SK-N-SH treated with all-trans-retinoic acid at 6 μM for 48 hours (cell line): ENCODE data around the gene FAM24A.
A peak's percentile ranks its signal among the peaks of the same experiment; 100 is the strongest.

ENCODE experiments used
- ATAC-seq: fragments of 200-7000 bp; cut with Tn5 transposase; 3 replicates; pipeline ENCODE4 v1.9.1; 2020; ENCODE audit warnings: mild to moderate bottlenecking, moderate library complexity
- ARNTL ChIP-seq: fragments of 450-650 bp; formaldehyde crosslinking; IDR thresholded peaks from 2 replicates; pipeline ENCODE4 v1.5.0; 2020; ENCODE audit warnings: low read depth, mild to moderate bottlenecking, moderate library complexity, borderline replicate concordance
- CSDC2 ChIP-seq: fragments of 250-450 bp; sonication (Bioruptor Pico); IDR thresholded peaks from 2 replicates; pipeline ENCODE4 v1.5.0; 2020; ENCODE audit warnings: mild to moderate bottlenecking, moderate library complexity
- ESRRG ChIP-seq: fragments of 250-450 bp; sonication (Bioruptor Pico); IDR thresholded peaks from 2 replicates; pipeline ENCODE4 v1.6.1; 2021; ENCODE audit warnings: mild to moderate bottlenecking
- GLIS3 ChIP-seq: fragments of 250-450 bp; sonication (Bioruptor Pico); IDR thresholded peaks from 2 replicates; pipeline ENCODE4 v1.5.0; 2020; ENCODE audit warnings: mild to moderate bottlenecking, moderate library complexity
- ISL1 ChIP-seq: fragments of 250-450 bp; sonication (Bioruptor Pico); IDR thresholded peaks from 2 replicates; pipeline ENCODE4 v2.1.2; 2022; ENCODE audit warnings: mild to moderate bottlenecking, moderate library complexity
- OSR1 ChIP-seq: fragments of 250-450 bp; sonication (Bioruptor Pico); IDR thresholded peaks from 2 replicates; pipeline ENCODE4 v1.8.0; 2022; ENCODE audit warnings: moderate library complexity, mild to moderate bottlenecking, inconsistent platforms
- RARB ChIP-seq: fragments of 250-450 bp; sonication (Bioruptor Pico); IDR thresholded peaks from 2 replicates; pipeline ENCODE4 v1.8.0; 2021; ENCODE audit warnings: mild to moderate bottlenecking, moderate library complexity
- SNAI2 ChIP-seq: fragments of 250-450 bp; sonication (Bioruptor Pico); IDR thresholded peaks from 2 replicates; pipeline ENCODE4 v1.5.0; 2020; ENCODE audit warnings: mild to moderate bottlenecking, moderate library complexity
- TOX ChIP-seq: fragments of 250-450 bp; sonication (Bioruptor Pico); IDR thresholded peaks from 2 replicates; pipeline ENCODE4 v1.8.0; 2021; ENCODE audit warnings: mild to moderate bottlenecking, moderate library complexity, borderline replicate concordance
- ZFP3 ChIP-seq: fragments of 250-450 bp; sonication (Bioruptor Pico); IDR thresholded peaks from 2 replicates; pipeline ENCODE4 v1.5.0; 2020; ENCODE audit warnings: mild to moderate bottlenecking, moderate library complexity
- ZFP30 ChIP-seq: fragments of 450-650 bp; formaldehyde crosslinking; IDR thresholded peaks from 2 replicates; pipeline ENCODE4 v1.5.0; 2022; ENCODE audit warnings: mild to moderate bottlenecking, moderate library complexity
- ZNF565 ChIP-seq: fragments of 450-650 bp; formaldehyde crosslinking; conservative IDR thresholded peaks from 2 replicates; pipeline ENCODE4 v1.5.0; 2020; ENCODE audit warnings: low read depth, mild to moderate bottlenecking, moderate library complexity
- ZNF8 ChIP-seq: fragments of 450-650 bp; formaldehyde crosslinking; IDR thresholded peaks from 2 replicates; pipeline ENCODE4 v1.5.0; 2020; ENCODE audit warnings: mild to moderate bottlenecking, moderate library complexity
- TF ChIP-seq, protein P1 (sequence below): fragments of 250-450 bp; sonication (Bioruptor Pico); IDR thresholded peaks from 2 replicates; pipeline ENCODE4 v1.5.1; 2020; ENCODE audit warnings: low read depth, mild to moderate bottlenecking, moderate library complexity
- TF ChIP-seq, protein P2 (sequence below): fragments of 250-450 bp; sonication (Bioruptor Pico); IDR thresholded peaks from 2 replicates; pipeline ENCODE4 v1.5.1; 2021; ENCODE audit warnings: mild to moderate bottlenecking, moderate library complexity
- TF ChIP-seq, protein P3 (sequence below): fragments of 250-450 bp; sonication (Bioruptor Pico); IDR thresholded peaks from 2 replicates; pipeline ENCODE4 v1.5.0; 2020; ENCODE audit warnings: mild to moderate bottlenecking, moderate library complexity
- TF ChIP-seq, protein P4 (sequence below): fragments of 250-450 bp; sonication (Bioruptor Pico); IDR thresholded peaks from 2 replicates; pipeline ENCODE4 v1.8.0; 2020; ENCODE audit warnings: mild to moderate bottlenecking, moderate library complexity, borderline replicate concordance
- TF ChIP-seq, protein P5 (sequence below): fragments of 250-450 bp; sonication (Bioruptor Pico); IDR thresholded peaks from 2 replicates; pipeline ENCODE4 v1.8.0; 2021; ENCODE audit warnings: low read depth, mild to moderate bottlenecking, moderate library complexity, borderline replicate concordance

FAM24A gene

GRCh38 chr10:122939856-122940543 is 29.6 kb downstream of the FAM24A start:
- peak; percentile 94 for ATAC-seq
- TF ChIP-seq OSR1 (CRISPR knock-in tag) (no peak), ISL1 (CRISPR knock-in tag) (peak; percentile 79), ZFP30 (CRISPR knock-in tag) (peak; percentile 58), TOX (peak; percentile 46; the same call in 1 of the 2 replicates), ARNTL (CRISPR knock-in tag) (no peak)

DNA sequence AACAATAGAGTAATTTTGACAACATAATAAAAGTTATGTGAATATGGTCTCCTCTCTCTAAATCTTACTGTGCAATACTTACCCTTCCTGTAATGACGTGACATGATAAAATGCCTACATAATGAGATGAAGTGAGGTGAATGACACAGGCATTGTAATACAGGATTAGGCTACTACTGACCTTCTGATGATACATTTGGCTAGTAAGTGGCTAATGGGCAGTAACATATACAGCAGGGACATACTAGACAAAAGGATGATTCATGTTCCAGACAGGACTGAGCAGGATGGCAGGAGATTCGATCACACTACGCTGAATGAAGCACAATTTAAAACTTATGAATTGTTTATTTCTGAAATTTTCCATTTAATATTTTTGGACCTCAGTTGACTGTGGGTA is 38.9 kb downstream of the FAM24A start:
- ATAC-seq: no peak
- no peak for TF ChIP-seq ZFP3 (CRISPR knock-in tag)
- TF ChIP-seq, protein P1, sequence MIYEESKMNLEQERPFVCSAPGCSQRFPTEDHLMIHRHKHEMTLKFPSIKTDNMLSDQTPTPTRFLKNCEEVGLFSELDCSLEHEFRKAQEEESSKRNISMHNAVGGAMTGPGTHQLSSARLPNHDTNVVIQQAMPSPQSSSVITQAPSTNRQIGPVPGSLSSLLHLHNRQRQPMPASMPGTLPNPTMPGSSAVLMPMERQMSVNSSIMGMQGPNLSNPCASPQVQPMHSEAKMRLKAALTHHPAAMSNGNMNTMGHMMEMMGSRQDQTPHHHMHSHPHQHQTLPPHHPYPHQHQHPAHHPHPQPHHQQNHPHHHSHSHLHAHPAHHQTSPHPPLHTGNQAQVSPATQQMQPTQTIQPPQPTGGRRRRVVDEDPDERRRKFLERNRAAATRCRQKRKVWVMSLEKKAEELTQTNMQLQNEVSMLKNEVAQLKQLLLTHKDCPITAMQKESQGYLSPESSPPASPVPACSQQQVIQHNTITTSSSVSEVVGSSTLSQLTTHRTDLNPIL (CRISPR knock-in tag): no peak
- TF ChIP-seq ARNTL (CRISPR knock-in tag): no peak
- no peak for TF ChIP-seq ZNF565 (CRISPR knock-in tag)
- TF ChIP-seq CSDC2 (CRISPR knock-in tag): no peak
- TF ChIP-seq, protein P2, sequence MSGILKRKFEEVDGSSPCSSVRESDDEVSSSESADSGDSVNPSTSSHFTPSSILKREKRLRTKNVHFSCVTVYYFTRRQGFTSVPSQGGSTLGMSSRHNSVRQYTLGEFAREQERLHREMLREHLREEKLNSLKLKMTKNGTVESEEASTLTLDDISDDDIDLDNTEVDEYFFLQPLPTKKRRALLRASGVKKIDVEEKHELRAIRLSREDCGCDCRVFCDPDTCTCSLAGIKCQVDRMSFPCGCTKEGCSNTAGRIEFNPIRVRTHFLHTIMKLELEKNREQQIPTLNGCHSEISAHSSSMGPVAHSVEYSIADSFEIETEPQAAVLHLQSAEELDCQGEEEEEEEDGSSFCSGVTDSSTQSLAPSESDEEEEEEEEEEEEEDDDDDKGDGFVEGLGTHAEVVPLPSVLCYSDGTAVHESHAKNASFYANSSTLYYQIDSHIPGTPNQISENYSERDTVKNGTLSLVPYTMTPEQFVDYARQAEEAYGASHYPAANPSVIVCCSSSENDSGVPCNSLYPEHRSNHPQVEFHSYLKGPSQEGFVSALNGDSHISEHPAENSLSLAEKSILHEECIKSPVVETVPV: no peak
- TF ChIP-seq SNAI2 (CRISPR knock-in tag): no peak
- no peak for TF ChIP-seq ISL1 (CRISPR knock-in tag)
- no peak for TF ChIP-seq RARB (CRISPR knock-in tag)
- TF ChIP-seq ZNF8 (CRISPR knock-in tag): no peak
- TF ChIP-seq, protein P3, sequence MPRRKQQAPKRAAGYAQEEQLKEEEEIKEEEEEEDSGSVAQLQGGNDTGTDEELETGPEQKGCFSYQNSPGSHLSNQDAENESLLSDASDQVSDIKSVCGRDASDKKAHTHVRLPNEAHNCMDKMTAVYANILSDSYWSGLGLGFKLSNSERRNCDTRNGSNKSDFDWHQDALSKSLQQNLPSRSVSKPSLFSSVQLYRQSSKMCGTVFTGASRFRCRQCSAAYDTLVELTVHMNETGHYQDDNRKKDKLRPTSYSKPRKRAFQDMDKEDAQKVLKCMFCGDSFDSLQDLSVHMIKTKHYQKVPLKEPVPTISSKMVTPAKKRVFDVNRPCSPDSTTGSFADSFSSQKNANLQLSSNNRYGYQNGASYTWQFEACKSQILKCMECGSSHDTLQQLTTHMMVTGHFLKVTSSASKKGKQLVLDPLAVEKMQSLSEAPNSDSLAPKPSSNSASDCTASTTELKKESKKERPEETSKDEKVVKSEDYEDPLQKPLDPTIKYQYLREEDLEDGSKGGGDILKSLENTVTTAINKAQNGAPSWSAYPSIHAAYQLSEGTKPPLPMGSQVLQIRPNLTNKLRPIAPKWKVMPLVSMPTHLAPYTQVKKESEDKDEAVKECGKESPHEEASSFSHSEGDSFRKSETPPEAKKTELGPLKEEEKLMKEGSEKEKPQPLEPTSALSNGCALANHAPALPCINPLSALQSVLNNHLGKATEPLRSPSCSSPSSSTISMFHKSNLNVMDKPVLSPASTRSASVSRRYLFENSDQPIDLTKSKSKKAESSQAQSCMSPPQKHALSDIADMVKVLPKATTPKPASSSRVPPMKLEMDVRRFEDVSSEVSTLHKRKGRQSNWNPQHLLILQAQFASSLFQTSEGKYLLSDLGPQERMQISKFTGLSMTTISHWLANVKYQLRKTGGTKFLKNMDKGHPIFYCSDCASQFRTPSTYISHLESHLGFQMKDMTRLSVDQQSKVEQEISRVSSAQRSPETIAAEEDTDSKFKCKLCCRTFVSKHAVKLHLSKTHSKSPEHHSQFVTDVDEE (CRISPR knock-in tag): no peak

- peak; percentile 100 for ATAC-seq
- TF ChIP-seq, protein P1 (CRISPR knock-in tag): no peak
- TF ChIP-seq, protein P4, sequence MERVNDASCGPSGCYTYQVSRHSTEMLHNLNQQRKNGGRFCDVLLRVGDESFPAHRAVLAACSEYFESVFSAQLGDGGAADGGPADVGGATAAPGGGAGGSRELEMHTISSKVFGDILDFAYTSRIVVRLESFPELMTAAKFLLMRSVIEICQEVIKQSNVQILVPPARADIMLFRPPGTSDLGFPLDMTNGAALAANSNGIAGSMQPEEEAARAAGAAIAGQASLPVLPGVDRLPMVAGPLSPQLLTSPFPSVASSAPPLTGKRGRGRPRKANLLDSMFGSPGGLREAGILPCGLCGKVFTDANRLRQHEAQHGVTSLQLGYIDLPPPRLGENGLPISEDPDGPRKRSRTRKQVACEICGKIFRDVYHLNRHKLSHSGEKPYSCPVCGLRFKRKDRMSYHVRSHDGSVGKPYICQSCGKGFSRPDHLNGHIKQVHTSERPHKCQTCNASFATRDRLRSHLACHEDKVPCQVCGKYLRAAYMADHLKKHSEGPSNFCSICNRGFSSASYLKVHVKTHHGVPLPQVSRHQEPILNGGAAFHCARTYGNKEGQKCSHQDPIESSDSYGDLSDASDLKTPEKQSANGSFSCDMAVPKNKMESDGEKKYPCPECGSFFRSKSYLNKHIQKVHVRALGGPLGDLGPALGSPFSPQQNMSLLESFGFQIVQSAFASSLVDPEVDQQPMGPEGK (CRISPR knock-in tag): peak; percentile 55; the same call in 1 of the 2 replicates
- TF ChIP-seq ZNF8 (CRISPR knock-in tag): 0 out of 2 replicates have a peak, but pooled peaks have one; percentile 21
- TF ChIP-seq RARB (CRISPR knock-in tag): no peak
- TF ChIP-seq SNAI2 (CRISPR knock-in tag): peak; percentile 50; the same call in 1 of the 2 replicates
- no peak for TF ChIP-seq ESRRG (CRISPR knock-in tag)
Observed at GRCh38 chr10:122953902-122954730, 43.7 kb downstream of the FAM24A start, which contains the start of gene C10orf88. TSS of gene C10orf88 (minus strand) at chr10:122954227. CDS start at chr10:122954178, 49 bp downstream.

DNA sequence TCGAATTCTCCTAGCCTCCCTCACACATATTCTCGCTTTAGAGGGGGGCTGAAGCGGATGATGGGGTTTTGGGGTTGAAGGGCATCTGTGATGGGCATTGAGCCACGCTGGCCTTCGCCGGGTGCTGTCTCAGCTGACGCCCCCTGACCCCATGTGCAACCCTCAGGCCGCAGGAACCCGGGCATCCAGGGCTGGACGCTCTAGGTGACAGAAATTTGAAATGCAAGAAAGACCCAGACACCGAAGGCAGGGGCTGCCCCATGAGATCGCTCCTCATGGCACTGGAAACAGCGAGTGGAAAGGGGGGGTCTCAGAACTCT is 44.3 kb downstream of the FAM24A start:
- ATAC-seq: no peak
- TF ChIP-seq GLIS3 (CRISPR knock-in tag) (no peak), CSDC2 (CRISPR knock-in tag) (no peak)
- TF ChIP-seq, protein P2: no peak
- TF ChIP-seq, protein P5, sequence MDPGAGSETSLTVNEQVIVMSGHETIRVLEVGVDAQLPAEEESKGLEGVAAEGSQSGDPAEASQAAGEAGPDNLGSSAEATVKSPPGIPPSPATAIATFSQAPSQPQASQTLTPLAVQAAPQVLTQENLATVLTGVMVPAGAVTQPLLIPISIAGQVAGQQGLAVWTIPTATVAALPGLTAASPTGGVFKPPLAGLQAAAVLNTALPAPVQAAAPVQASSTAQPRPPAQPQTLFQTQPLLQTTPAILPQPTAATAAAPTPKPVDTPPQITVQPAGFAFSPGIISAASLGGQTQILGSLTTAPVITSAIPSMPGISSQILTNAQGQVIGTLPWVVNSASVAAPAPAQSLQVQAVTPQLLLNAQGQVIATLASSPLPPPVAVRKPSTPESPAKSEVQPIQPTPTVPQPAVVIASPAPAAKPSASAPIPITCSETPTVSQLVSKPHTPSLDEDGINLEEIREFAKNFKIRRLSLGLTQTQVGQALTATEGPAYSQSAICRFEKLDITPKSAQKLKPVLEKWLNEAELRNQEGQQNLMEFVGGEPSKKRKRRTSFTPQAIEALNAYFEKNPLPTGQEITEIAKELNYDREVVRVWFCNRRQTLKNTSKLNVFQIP (CRISPR knock-in tag): no peak
